Measurements from ENCODE around the gene MRPL38. TPM values are rescaled to one million over a fixed set of nuclear protein-coding genes. Genes with fewer than 3 reads are reported as not detected.

MRPL38 gene
- total RNA-seq, 1 experiment from 2014 or later, result 112 TPM

GRCh38 chr17:75885431-75885830, 19.3 kb downstream of the MRPL38 start:
- H3K27me3 Mint-ChIP-seq (ENCODE audit: unreplicated experiment), result no peaks in the 10 kb centered on the region
- no peak for TF ChIP-seq CTCF (IDR thresholded peaks at IDR 0.05; ENCODE audit: unreplicated experiment)
- intact Hi-C loops (cut with micrococcal nuclease; ENCODE audit: unreplicated experiment), result loop anchor here (5.0 kb wide), 1 partner anchor 38 kb away; no protein-coding TSS in a partner anchor
- no peak overlapping the region for H3K4me3 Mint-ChIP-seq (ENCODE audit: low read depth, unreplicated experiment)
- H3K27ac Mint-ChIP-seq (ENCODE audit: unreplicated experiment), result no peak overlapping the region
- no peak for DNase-seq
- CTCF ChIA-PET, result interaction anchor here (1.1 kb wide), 1 partner anchor 10 kb away, joined by 10 read pairs; no protein-coding TSS in a partner anchor
- H3K9me3 Mint-ChIP-seq (ENCODE audit: low read depth, unreplicated experiment), result no peaks in the 10 kb centered on the region
- H3K4me1 Mint-ChIP-seq (ENCODE audit: low read depth, unreplicated experiment), result no peaks in the 10 kb centered on the region
- no TSS peak for BruUV-seq (replicated peaks)
- peaks cover 12% of the 10 kb centered on the region for H3K36me3 Mint-ChIP-seq (ENCODE audit: insufficient read depth, unreplicated experiment)

GRCh38 chr17:75881678-75882454, 22.8 kb downstream of the MRPL38 start:
- H3K36me3 Mint-ChIP-seq (ENCODE audit: insufficient read depth, unreplicated experiment), result peaks cover 30% of the 10 kb centered on the region
- no peak overlapping the region for H3K4me3 Mint-ChIP-seq (ENCODE audit: low read depth, unreplicated experiment)
- peaks cover under 1% of the 10 kb centered on the region for H3K4me1 Mint-ChIP-seq (ENCODE audit: low read depth, unreplicated experiment)
- no peak overlapping the region for H3K27ac Mint-ChIP-seq (ENCODE audit: unreplicated experiment)
- H3K9me3 Mint-ChIP-seq (ENCODE audit: low read depth, unreplicated experiment), result no peaks in the 10 kb centered on the region
- intact Hi-C loops (cut with micrococcal nuclease; ENCODE audit: unreplicated experiment), result no loop called here
- no TSS peak for BruUV-seq (replicated peaks)
- no peaks in the 10 kb centered on the region for H3K27me3 Mint-ChIP-seq (ENCODE audit: unreplicated experiment)
- CTCF ChIA-PET, result interaction anchor here (0.6 to 0.9 kb wide), 2 partner anchors 26 to 36 kb away, joined by 3 to 8 read pairs; partner anchors contain the start of gene WBP2
- TF ChIP-seq CTCF (IDR thresholded peaks at IDR 0.05; ENCODE audit: unreplicated experiment), result no peak
- no peak for DNase-seq

GRCh38 chr17:75880266-75880665, 24.4 kb downstream of the MRPL38 start:
- no TSS peak for BruUV-seq (replicated peaks)

More at GRCh38 chr17:75880266-75880665, 24.4 kb downstream of the MRPL38 start:
- Mint-ChIP-seq H3K4me1 (ENCODE audit: low read depth, unreplicated experiment) (peaks cover 17% of the 10 kb centered on the region), H3K27ac (ENCODE audit: unreplicated experiment) (no peak overlapping the region), H3K4me3 (ENCODE audit: low read depth, unreplicated experiment) (no peak overlapping the region), H3K36me3 (ENCODE audit: insufficient read depth, unreplicated experiment) (peaks cover 40% of the 10 kb centered on the region), H3K9me3 (ENCODE audit: low read depth, unreplicated experiment) (no peaks in the 10 kb centered on the region), H3K27me3 (ENCODE audit: unreplicated experiment) (no peaks in the 10 kb centered on the region)
- intact Hi-C loops (cut with micrococcal nuclease; ENCODE audit: unreplicated experiment), result no loop called here
- CTCF ChIA-PET, result no interaction called here
- no peak for TF ChIP-seq CTCF (IDR thresholded peaks at IDR 0.05; ENCODE audit: unreplicated experiment)
- no peak for DNase-seq

Data from Calu3 (cell line).